SK-N-SH (cell line): ENCODE results near the gene MRPS34. TPM values are rescaled to one million over a fixed set of nuclear protein-coding genes. Genes with fewer than 3 reads are reported as not detected.

Experiments
- CTCF ChIA-PET: fragments of 300-600, 350-600 bp; formaldehyde crosslinking; extraction: SDS; loops from one replicate; lab custom pipeline; 2021; lab: Yijun Ruan, JAX
- POLR2A ChIA-PET: fragments of 350-600 bp; sonication (Branson Sonifier 250); formaldehyde crosslinking; extraction: SDS; loops from one replicate; lab custom pipeline; 2020; ENCODE audit warnings: antibody characterized with exemption, inconsistent platforms; lab: Yijun Ruan, JAX
- DNase-seq: peaks from one replicate; pipeline ENCODE4 v3.0.0; 2012
- H2AFZ ChIP-seq: fragments of 200-600 bp; sonication (generic); 2 replicates; pipeline ENCODE4 v1.8.1; 2016; ENCODE audit warnings: antibody characterized with exemption, mild to moderate bottlenecking, low read depth
- H3F3A ChIP-seq: fragments of 200-600 bp; sonication (generic); replicated peaks from 2 replicates; pipeline ENCODE3; 2016; ENCODE audit warnings: antibody characterized with exemption, mild to moderate bottlenecking; ENCODE audit not compliant: insufficient read depth
- H3K27ac ChIP-seq, 2 experiments: fragments of 200-500 bp in 1 of 2; fragments of 200-600 bp in 1 of 2; sonication (Bioruptor generic) in 1 of 2; sonication (generic), shearing (Covaris generic) in 1 of 2; 2 replicates each; pipeline versions ENCODE4 v1.5.1 to v1.6.1; 2014 to 2016; ENCODE audit warnings: low read depth in 2 of 2, inconsistent platforms in 1 of 2, low read length in 1 of 2, mild to moderate bottlenecking in 1 of 2, mixed read lengths in 1 of 2
- H3K27me3 ChIP-seq: fragments of 200-600 bp; sonication (generic), shearing (Covaris generic); 2 replicates; pipeline ENCODE4 v1.6.1; 2016; ENCODE audit warnings: mixed run types; ENCODE audit not compliant: insufficient read depth
- H3K36me3 ChIP-seq, 2 experiments: fragments of 200-500 bp in 1 of 2; fragments of 200-600 bp in 1 of 2; sonication (Bioruptor generic) in 1 of 2; sonication (generic) in 1 of 2; replicated peaks in 1 of 2; 2 replicates each; pipeline versions ENCODE3 to v1.5.1; 2014 to 2016; ENCODE audit warnings: low read length in 1 of 2, mild to moderate bottlenecking in 1 of 2; ENCODE audit not compliant: insufficient read depth in 2 of 2, control insufficient read depth in 1 of 2
- H3K4me1 ChIP-seq, 2 experiments: fragments of 200-500 bp in 1 of 2; fragments of 200-600 bp in 1 of 2; sonication (Bioruptor generic) in 1 of 2; sonication (generic), shearing (Covaris generic) in 1 of 2; 2 replicates each; pipeline versions ENCODE4 v1.5.1 to v1.6.1; 2014 to 2016; ENCODE audit warnings: low read depth in 1 of 2, low read length in 1 of 2, mixed run types in 1 of 2; ENCODE audit not compliant: insufficient read depth in 2 of 2, control insufficient read depth in 1 of 2
- H3K4me2 ChIP-seq: fragments of 200-600 bp; sonication (generic), shearing (Covaris generic); 2 replicates; pipeline ENCODE4 v1.6.1; 2017; ENCODE audit warnings: mixed run types
- H3K4me3 ChIP-seq, 2 experiments: fragments of 200-500 bp in 1 of 2; fragments of 200-600 bp in 1 of 2; sonication (Bioruptor generic) in 1 of 2; sonication (generic), shearing (Covaris generic) in 1 of 2; 2 replicates each; pipeline versions ENCODE4 v1.5.1 to v1.8.1; 2014 to 2016; ENCODE audit warnings: low read depth in 2 of 2, inconsistent platforms in 1 of 2, low read length in 1 of 2, mild to moderate bottlenecking in 1 of 2, mixed read lengths in 1 of 2, moderate library complexity in 1 of 2
- H3K79me2 ChIP-seq: fragments of 200-600 bp; sonication (generic); 2 replicates; pipeline ENCODE4 v1.8.1; 2017; ENCODE audit warnings: mild to moderate bottlenecking; ENCODE audit not compliant: insufficient read depth
- H3K9ac ChIP-seq: fragments of 200-600 bp; sonication (generic); 2 replicates; pipeline ENCODE4 v1.6.1; 2017; ENCODE audit warnings: mixed run types
- H3K9me2 ChIP-seq: fragments of 200-600 bp; sonication (generic); 2 replicates; pipeline ENCODE4 v1.6.1; 2017; ENCODE audit warnings: mixed run types
- H3K9me3 ChIP-seq: fragments of 200-600 bp; sonication (generic); 2 replicates; pipeline ENCODE4 v1.6.1; 2017; ENCODE audit warnings: mixed run types, mild to moderate bottlenecking, moderate library complexity
- H4K20me1 ChIP-seq: fragments of 200-600 bp; sonication (generic); 2 replicates; pipeline ENCODE4 v1.6.1; 2017; ENCODE audit warnings: mild to moderate bottlenecking, mixed run types; ENCODE audit not compliant: insufficient read depth
- CHD2 ChIP-seq: fragments of 150-350 bp; IDR thresholded peaks from 2 replicates; pipeline ENCODE4 v1.6.1; 2018; ENCODE audit warnings: low read length; ENCODE audit not compliant: partially characterized antibody
- ELF1 ChIP-seq: IDR thresholded peaks from 2 replicates; pipeline ENCODE4 v1.4.0; 2012
- EP300 ChIP-seq, 2 experiments: IDR thresholded peaks; 2 replicates each; pipeline versions ENCODE4 v1.4.0 to v1.6.1; 2012; ENCODE audit warnings: borderline replicate concordance in 1 of 2, low read depth in 1 of 2, low read length in 1 of 2
- EZH2phosphoT487 ChIP-seq: fragments of 200-600 bp; sonication (generic); IDR thresholded peaks from 2 replicates; pipeline ENCODE4 v1.6.1; 2017; ENCODE audit warnings: low read depth, mixed run types, mild to moderate bottlenecking, antibody characterized with exemption, moderate library complexity, borderline replicate concordance
- FOXM1 ChIP-seq: IDR thresholded peaks from 2 replicates; pipeline ENCODE4 v1.4.0; 2012; ENCODE audit warnings: low read depth, mild to moderate bottlenecking
- GATA2 ChIP-seq: sonication (generic); formaldehyde crosslinking; IDR thresholded peaks from 2 replicates; pipeline ENCODE4 v1.5.0; 2020; ENCODE audit warnings: mild to moderate bottlenecking, missing genetic modification reagents
- JUND ChIP-seq: IDR thresholded peaks from 2 replicates; pipeline ENCODE4 v1.4.0; 2012
- MAX ChIP-seq: IDR thresholded peaks from 2 replicates; pipeline ENCODE4 v1.4.0; 2012; ENCODE audit warnings: low read depth
- MEF2A ChIP-seq: IDR thresholded peaks from 2 replicates; pipeline ENCODE4 v1.4.0; 2012; ENCODE audit warnings: low read depth, borderline replicate concordance
- NFIC ChIP-seq: IDR thresholded peaks from 2 replicates; pipeline ENCODE4 v1.4.0; 2012; ENCODE audit warnings: borderline replicate concordance
- NRF1 ChIP-seq: IDR thresholded peaks from 2 replicates; pipeline ENCODE4 v1.6.1; 2012; ENCODE audit warnings: low read depth, mild to moderate bottlenecking, low read length
- PBX3 ChIP-seq: IDR thresholded peaks from 2 replicates; pipeline ENCODE4; 2012
- RAD21 ChIP-seq: IDR thresholded peaks from 2 replicates; pipeline ENCODE4 v1.6.1; 2012; ENCODE audit warnings: mild to moderate bottlenecking, low read length
- RCOR1 ChIP-seq: fragments of 150-350 bp; IDR thresholded peaks from 2 replicates; pipeline ENCODE4 v1.6.1; 2017; ENCODE audit warnings: antibody characterized with exemption, low read length
- RFX5 ChIP-seq: IDR thresholded peaks from 2 replicates; pipeline ENCODE4 v1.6.1; 2012; ENCODE audit warnings: mild to moderate bottlenecking, improper control_type of control experiment, low read length
- RXRA ChIP-seq: IDR thresholded peaks from 2 replicates; pipeline ENCODE4 v1.4.0; 2012; ENCODE audit warnings: low read depth, mild to moderate bottlenecking, borderline replicate concordance
- SMC3 ChIP-seq: IDR thresholded peaks from 2 replicates; pipeline ENCODE4 v1.6.1; 2012; ENCODE audit warnings: low read depth, low read length, improper control_type of control experiment
- USF2 ChIP-seq: fragments of 150-350 bp; IDR thresholded peaks from 2 replicates; pipeline ENCODE4 v1.6.1; 2017; ENCODE audit warnings: antibody characterized with exemption, low read length, low read depth, borderline replicate concordance
- YY1 ChIP-seq: IDR thresholded peaks from 2 replicates; pipeline ENCODE4 v1.4.0; 2012; ENCODE audit warnings: low read depth, mild to moderate bottlenecking
- ZBTB33 ChIP-seq: IDR thresholded peaks from 2 replicates; pipeline ENCODE4 v1.4.0; 2012; ENCODE audit warnings: low read depth, borderline replicate concordance
- WGBS: methylation state at CpG from one replicate; pipeline ENCODE4 v1.1.6; 2017; ENCODE audit warnings: low lambda C conversion rate; 5-methylcytosine and 5-hydroxymethylcytosine counted together
- polyA plus RNA-seq, 3 experiments: library from polyadenylated mRNA; depleted of rRNA; stranded (reverse); fragments of >200 nt; gene quantifications; 2 replicates each; pipeline ENCODE4 v1.2.3, GENCODE V29; 2012

MRPS34 gene
- polyA plus RNA-seq, 1 of the 3 experiments (the other 2 are of a cell fraction) = 156 TPM

GRCh38 chr16:1789643-1790045 lies 16.7 kb upstream of the MRPS34 start:
- WGBS = 97% methylated on average over 14 of the region's 25 CpGs
- peaks cover 0 to 48% of the 10 kb centered on the region in 2 experiments for H3K36me3 ChIP-seq
- no peaks in the 10 kb centered on the region for H3K27me3 ChIP-seq
- H4K20me1 ChIP-seq = 0 out of 2 replicates have a peak, but pooled peaks cover 3% of the 10 kb centered on the region
- peaks cover 22% of the 10 kb centered on the region for H3K79me2 ChIP-seq
- no peaks in the 10 kb centered on the region for H3K9me2 ChIP-seq
- DNase-seq = no peak
- H2AFZ ChIP-seq = no peak overlapping the region
- H3K27ac ChIP-seq = no peak overlapping the region
- H3K9me3 ChIP-seq = no peaks in the 10 kb centered on the region
- no peaks in the 10 kb centered on the region; a peak in 1 of 4 replicates for H3K4me1 ChIP-seq
- POLR2A ChIA-PET = interaction anchor here (0.6 kb wide), 1 partner anchor 1125 kb away, joined by 4 read pairs; no protein-coding TSS in a partner anchor
- H3K9ac ChIP-seq = no peak overlapping the region
- no peak overlapping the region for H3K4me3 ChIP-seq
- H3F3A ChIP-seq = no peaks in the 10 kb centered on the region
- TF ChIP-seq RAD21 (no peak), GATA2 (CRISPR knock-in tag) (no peak), RFX5 (no peak), RXRA (no peak), NRF1 (no peak)
- no peak overlapping the region for H3K4me2 ChIP-seq
- CTCF ChIA-PET = no interaction called here

- no peak overlapping the region for H3K9ac ChIP-seq
- DNase-seq = no peak
- ChIA-PET CTCF (interaction anchor here (0.8 to 1.0 kb wide), 2 partner anchors 13 to 16 kb away, joined by 3 read pairs; partner anchors contain the start of genes EME2 and MRPS34), POLR2A (no interaction called here)
- H3F3A ChIP-seq = no peaks in the 10 kb centered on the region
- no peaks in the 10 kb centered on the region for H3K9me3 ChIP-seq
- H3K4me1 ChIP-seq = no peaks in the 10 kb centered on the region; a peak in 1 of 4 replicates
- 100% methylated on average over 3 of the region's 19 CpGs for WGBS
- no peak overlapping the region for H2AFZ ChIP-seq
- peaks cover 6% of the 10 kb centered on the region; the same call in 1 of the 2 replicates for H4K20me1 ChIP-seq
- TF ChIP-seq MAX (no peak), EZH2phosphoT487 (no peak), SMC3 (no peak), RCOR1 (no peak), MEF2A (no peak), GATA2 (CRISPR knock-in tag) (no peak), EP300 (IDR thresholded peaks at IDR 0.05; ENCODE audit: borderline replicate concordance in 1 of 2, low read depth in 1 of 2, low read length in 1 of 2) (no peak), USF2 (no peak), RAD21 (no peak), NRF1 (no peak), ZBTB33 (no peak), PBX3 (no peak), NFIC (no peak), CHD2 (no peak), ELF1 (no peak), YY1 (no peak), RFX5 (no peak), JUND (no peak), FOXM1 (no peak), RXRA (no peak)
- no peaks in the 10 kb centered on the region for H3K9me2 ChIP-seq
- no peak overlapping the region for H3K4me2 ChIP-seq
- H3K4me3 ChIP-seq = no peak overlapping the region
- H3K36me3 ChIP-seq = peaks cover 0 to 48% of the 10 kb centered on the region in 2 experiments
- H3K79me2 ChIP-seq = peaks cover 32% of the 10 kb centered on the region
- no peaks in the 10 kb centered on the region for H3K27me3 ChIP-seq
- no peak overlapping the region for H3K27ac ChIP-seq
Measured at GRCh38 chr16:1788708-1789100, 15.8 kb upstream of the MRPS34 start.
